ENCODE measurements around the gene RBM23.

DNA sequence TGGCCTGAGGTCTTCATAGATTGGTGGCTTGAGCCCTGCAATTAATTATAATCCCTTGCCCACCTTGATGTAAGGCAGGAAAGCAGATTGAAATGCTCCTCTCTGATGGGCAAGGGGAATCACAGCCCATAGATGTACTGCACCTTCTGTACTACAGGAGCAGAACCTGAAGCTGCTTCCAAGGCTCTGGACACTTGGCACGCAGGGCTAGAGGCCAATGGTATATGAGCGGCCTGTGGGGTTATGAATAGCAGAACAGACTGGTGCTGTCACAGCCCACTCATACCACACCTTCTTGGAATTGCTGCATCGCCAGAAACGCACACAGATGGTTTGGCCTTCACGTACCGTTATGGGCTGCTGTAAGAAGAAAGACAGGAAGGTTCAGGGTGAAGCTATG, 1.7 kb upstream of the RBM23 start:
- TF ChIP-seq, protein P1, sequence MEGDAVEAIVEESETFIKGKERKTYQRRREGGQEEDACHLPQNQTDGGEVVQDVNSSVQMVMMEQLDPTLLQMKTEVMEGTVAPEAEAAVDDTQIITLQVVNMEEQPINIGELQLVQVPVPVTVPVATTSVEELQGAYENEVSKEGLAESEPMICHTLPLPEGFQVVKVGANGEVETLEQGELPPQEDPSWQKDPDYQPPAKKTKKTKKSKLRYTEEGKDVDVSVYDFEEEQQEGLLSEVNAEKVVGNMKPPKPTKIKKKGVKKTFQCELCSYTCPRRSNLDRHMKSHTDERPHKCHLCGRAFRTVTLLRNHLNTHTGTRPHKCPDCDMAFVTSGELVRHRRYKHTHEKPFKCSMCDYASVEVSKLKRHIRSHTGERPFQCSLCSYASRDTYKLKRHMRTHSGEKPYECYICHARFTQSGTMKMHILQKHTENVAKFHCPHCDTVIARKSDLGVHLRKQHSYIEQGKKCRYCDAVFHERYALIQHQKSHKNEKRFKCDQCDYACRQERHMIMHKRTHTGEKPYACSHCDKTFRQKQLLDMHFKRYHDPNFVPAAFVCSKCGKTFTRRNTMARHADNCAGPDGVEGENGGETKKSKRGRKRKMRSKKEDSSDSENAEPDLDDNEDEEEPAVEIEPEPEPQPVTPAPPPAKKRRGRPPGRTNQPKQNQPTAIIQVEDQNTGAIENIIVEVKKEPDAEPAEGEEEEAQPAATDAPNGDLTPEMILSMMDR (IDR thresholded peaks at IDR 0.05), result no peak
- no peak for TF ChIP-seq EP300 (IDR thresholded peaks at IDR 0.05)
- TF ChIP-seq POLR2AphosphoS5 (IDR thresholded peaks at IDR 0.05), result no peak
